ENCODE data around the gene KCNH1.

Gene KCNH1

GRCh38 chr1:210980082-210980481 lies 153.9 kb downstream of the KCNH1 start:
- Histone ChIP-seq H4K20me1 (ENCODE audit: insufficient read depth) (no peaks in the 10 kb centered on the region; the same call in 1 of the 2 replicates), H3K4me1 (ENCODE audit: low read depth, poor library complexity, severe bottlenecking) (no peaks in the 10 kb centered on the region), H3K27ac (no peak overlapping the region), H3K4me2 (no peak overlapping the region), H3K4me3 (IDR thresholded peaks at IDR 0.05; ENCODE audit: insufficient read depth, low read depth, low read length) (no peak overlapping the region), H3K9ac (no peak overlapping the region), H3K79me2 (ENCODE audit: insufficient read depth, low read depth) (no peaks in the 10 kb centered on the region), H3K36me3 (ENCODE audit: insufficient read depth) (no peaks in the 10 kb centered on the region), H2AFZ (ENCODE audit: low read depth) (no peak overlapping the region), H3K27me3 (ENCODE audit: insufficient read depth, low read depth) (no peaks in the 10 kb centered on the region)
- TF ChIP-seq, protein P1, sequence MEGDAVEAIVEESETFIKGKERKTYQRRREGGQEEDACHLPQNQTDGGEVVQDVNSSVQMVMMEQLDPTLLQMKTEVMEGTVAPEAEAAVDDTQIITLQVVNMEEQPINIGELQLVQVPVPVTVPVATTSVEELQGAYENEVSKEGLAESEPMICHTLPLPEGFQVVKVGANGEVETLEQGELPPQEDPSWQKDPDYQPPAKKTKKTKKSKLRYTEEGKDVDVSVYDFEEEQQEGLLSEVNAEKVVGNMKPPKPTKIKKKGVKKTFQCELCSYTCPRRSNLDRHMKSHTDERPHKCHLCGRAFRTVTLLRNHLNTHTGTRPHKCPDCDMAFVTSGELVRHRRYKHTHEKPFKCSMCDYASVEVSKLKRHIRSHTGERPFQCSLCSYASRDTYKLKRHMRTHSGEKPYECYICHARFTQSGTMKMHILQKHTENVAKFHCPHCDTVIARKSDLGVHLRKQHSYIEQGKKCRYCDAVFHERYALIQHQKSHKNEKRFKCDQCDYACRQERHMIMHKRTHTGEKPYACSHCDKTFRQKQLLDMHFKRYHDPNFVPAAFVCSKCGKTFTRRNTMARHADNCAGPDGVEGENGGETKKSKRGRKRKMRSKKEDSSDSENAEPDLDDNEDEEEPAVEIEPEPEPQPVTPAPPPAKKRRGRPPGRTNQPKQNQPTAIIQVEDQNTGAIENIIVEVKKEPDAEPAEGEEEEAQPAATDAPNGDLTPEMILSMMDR (conservative IDR thresholded peaks at IDR 0.05; ENCODE audit: low read depth, low read length): no peak

DNA sequence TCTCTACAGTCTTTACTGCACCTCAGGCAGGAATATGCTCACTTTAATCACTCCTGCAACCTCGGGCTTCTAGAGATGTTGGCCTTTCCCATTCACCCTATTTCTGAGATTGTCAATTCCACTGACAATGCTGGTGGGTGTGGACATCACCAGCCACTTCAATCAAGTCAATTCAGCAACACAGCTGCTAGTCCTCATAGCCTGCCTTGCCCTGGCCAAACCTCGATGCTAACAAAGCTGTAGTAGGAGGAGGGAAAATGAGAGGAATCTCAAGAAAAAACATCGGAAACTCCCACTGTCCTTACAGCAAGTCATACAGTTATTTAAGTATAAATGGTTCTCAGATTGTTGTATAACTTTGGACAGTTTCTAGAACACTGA lies 155.0 kb downstream of the KCNH1 start:
- H3K4me1 ChIP-seq (ENCODE audit: low read depth, poor library complexity, severe bottlenecking): no peaks in the 10 kb centered on the region
- H3K27ac ChIP-seq: no peak overlapping the region
- H3K27me3 ChIP-seq (ENCODE audit: insufficient read depth, low read depth): no peaks in the 10 kb centered on the region
- H3K36me3 ChIP-seq (ENCODE audit: insufficient read depth): no peaks in the 10 kb centered on the region
- H4K20me1 ChIP-seq (ENCODE audit: insufficient read depth): no peaks in the 10 kb centered on the region; the same call in 1 of the 2 replicates
- TF ChIP-seq, protein P1 (conservative IDR thresholded peaks at IDR 0.05; ENCODE audit: low read depth, low read length): no peak
- H3K9ac ChIP-seq: no peak overlapping the region
- H3K4me2 ChIP-seq: no peak overlapping the region
- no peaks in the 10 kb centered on the region for H3K79me2 ChIP-seq (ENCODE audit: insufficient read depth, low read depth)
- no peak overlapping the region for H3K4me3 ChIP-seq (IDR thresholded peaks at IDR 0.05; ENCODE audit: insufficient read depth, low read depth, low read length)
- no peak overlapping the region for H2AFZ ChIP-seq (ENCODE audit: low read depth)

DNA sequence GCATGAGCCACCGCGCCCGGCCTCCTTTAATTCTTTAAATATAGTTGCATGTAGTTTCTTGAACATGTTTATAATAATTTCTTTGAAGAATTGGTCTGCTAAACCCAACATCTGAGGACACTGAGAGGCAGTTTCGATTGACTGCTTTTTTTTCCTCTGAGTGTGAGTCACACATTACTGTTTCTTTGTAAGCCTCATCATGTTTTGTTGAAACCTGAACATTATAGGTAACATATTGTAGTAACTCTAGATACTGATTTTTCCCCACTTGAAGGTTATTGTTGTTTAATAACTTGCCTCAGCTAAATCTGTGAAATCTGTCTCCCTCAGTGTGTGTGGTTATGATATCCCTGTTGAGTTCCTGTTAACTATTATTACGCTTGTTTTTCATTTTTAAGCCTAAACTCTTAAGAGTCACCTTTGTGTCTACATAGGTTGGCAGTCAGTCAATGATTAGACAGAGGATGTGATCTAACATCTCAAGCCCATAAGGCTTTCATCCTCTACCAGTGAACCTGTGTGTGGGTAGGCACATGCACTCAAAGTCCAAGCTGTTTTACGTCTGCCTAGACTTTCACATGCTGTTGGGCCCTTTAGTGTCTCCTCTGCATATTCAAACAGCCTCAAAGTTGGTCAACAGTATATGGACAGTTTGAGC lies 155.5 kb downstream of the KCNH1 start:
- H3K27me3 ChIP-seq (ENCODE audit: insufficient read depth, low read depth): no peaks in the 10 kb centered on the region
- H2AFZ ChIP-seq (ENCODE audit: low read depth): no peak overlapping the region
- no peak overlapping the region for H3K9ac ChIP-seq
- H3K4me3 ChIP-seq (IDR thresholded peaks at IDR 0.05; ENCODE audit: insufficient read depth, low read depth, low read length): no peak overlapping the region
- no peaks in the 10 kb centered on the region; the same call in 1 of the 2 replicates for H4K20me1 ChIP-seq (ENCODE audit: insufficient read depth)
- no peaks in the 10 kb centered on the region for H3K79me2 ChIP-seq (ENCODE audit: insufficient read depth, low read depth)
- TF ChIP-seq, protein P1 (conservative IDR thresholded peaks at IDR 0.05; ENCODE audit: low read depth, low read length): no peak
- H3K4me2 ChIP-seq: no peak overlapping the region
- no peaks in the 10 kb centered on the region for H3K4me1 ChIP-seq (ENCODE audit: low read depth, poor library complexity, severe bottlenecking)
- H3K27ac ChIP-seq: no peak overlapping the region
- no peaks in the 10 kb centered on the region for H3K36me3 ChIP-seq (ENCODE audit: insufficient read depth)

GRCh38 chr1:210951279-210951678 lies 182.7 kb downstream of the KCNH1 start:
- H3K4me1 ChIP-seq (ENCODE audit: low read depth, poor library complexity, severe bottlenecking): no peaks in the 10 kb centered on the region
- H4K20me1 ChIP-seq (ENCODE audit: insufficient read depth): no peaks in the 10 kb centered on the region
- TF ChIP-seq, protein P1 (conservative IDR thresholded peaks at IDR 0.05; ENCODE audit: low read depth, low read length): no peak
- no peaks in the 10 kb centered on the region for H3K79me2 ChIP-seq (ENCODE audit: insufficient read depth, low read depth)
- H3K4me3 ChIP-seq (IDR thresholded peaks at IDR 0.05; ENCODE audit: insufficient read depth, low read depth, low read length): no peak overlapping the region
- no peaks in the 10 kb centered on the region for H3K36me3 ChIP-seq (ENCODE audit: insufficient read depth)
- H3K4me2 ChIP-seq: no peak overlapping the region
- no peak overlapping the region for H2AFZ ChIP-seq (ENCODE audit: low read depth)
- no peak overlapping the region for H3K9ac ChIP-seq
- no peaks in the 10 kb centered on the region for H3K27me3 ChIP-seq (ENCODE audit: insufficient read depth, low read depth)
- H3K27ac ChIP-seq: no peak overlapping the region
